ENCODE data around the gene CACNA1D. TPM values are rescaled to one million over a fixed set of nuclear protein-coding genes. Genes with fewer than 3 reads are reported as not detected.

Gene CACNA1D
- total and polyA plus RNA-seq, 9 of the 15 experiments (the other 6 are each of a cell fraction or from before 2014, with no cell fraction given): 0.29 TPM; not detected in 8

GRCh38 chr3:53830944-53831343 is 336.5 kb downstream of the CACNA1D start:
- WGBS (ENCODE audit: insufficient coverage, low coverage, missing lambda C conversion rate): 6% methylated on average over 3 of the region's 6 CpGs
- ATAC-seq: no peak
- H3K9me1 ChIP-seq (ENCODE audit: control insufficient read depth, insufficient read depth, low read length): no peaks in the 10 kb centered on the region
- no peak overlapping the region for H2AFZ ChIP-seq (ENCODE audit: low read depth, low read length)
- intact Hi-C loops (cut with micrococcal nuclease) (no loop called here), in situ Hi-C loops (cut with MboI) (no loop called here)
- H3K4me3 ChIP-seq: no peak overlapping the region
- H3K9me3 ChIP-seq (replicated peaks; ENCODE audit: control insufficient read depth, insufficient read depth, low read depth, low read length): no peaks in the 10 kb centered on the region
- CTCF ChIA-PET (ENCODE audit: low intra/inter-chr PET ratio): no interaction called here
- TF ChIP-seq SRSF7 (optimal IDR thresholded peaks at IDR 0.05; ENCODE audit: low read depth, low read length) (no peak), PATZ1 (CRISPR knock-in tag; IDR thresholded peaks at IDR 0.05; ENCODE audit: borderline replicate concordance) (no peak)
- H3K27me3 ChIP-seq (ENCODE audit: control insufficient read depth in 2 of 2, insufficient read depth in 2 of 2, low read length in 2 of 2): no peaks in the 10 kb centered on the region
- H3K9ac ChIP-seq (ENCODE audit: insufficient read depth in 1 of 2, low read depth in 2 of 2, low read length in 2 of 2): no peak overlapping the region
- no peak overlapping the region for H3K4me2 ChIP-seq (ENCODE audit: insufficient read depth, low read length)
- DNase-seq (ENCODE audit: extremely low read depth in 1 of 4, low spot score in 3 of 4): no peak
- BruUV-seq (replicated peaks): no TSS peak
- H3K36me3 ChIP-seq (ENCODE audit: control insufficient read depth, insufficient read depth, low read length): no peaks in the 10 kb centered on the region
- H3K27ac ChIP-seq (ENCODE audit: extremely low read depth, low read depth, low read length): no peak overlapping the region
- no peak for FAIRE-seq
- H4K20me1 ChIP-seq (replicated peaks; ENCODE audit: control insufficient read depth, insufficient read depth, low read length): no peaks in the 10 kb centered on the region
- H3K79me2 ChIP-seq (ENCODE audit: control insufficient read depth, insufficient read depth, low read length): no peaks in the 10 kb centered on the region
- POLR2A ChIA-PET: no interaction called here
- H3K4me1 ChIP-seq (replicated peaks in 1 of 2; ENCODE audit: control insufficient read depth in 2 of 2, insufficient read depth in 2 of 2, low read length in 2 of 2): no peaks in the 10 kb centered on the region

- Histone ChIP-seq H3K4me1 (replicated peaks in 1 of 2; ENCODE audit: control insufficient read depth in 2 of 2, insufficient read depth in 2 of 2, low read length in 2 of 2) (no peaks in the 10 kb centered on the region), H3K4me3 (no peak overlapping the region), H2AFZ (ENCODE audit: low read depth, low read length) (no peak overlapping the region), H3K4me2 (ENCODE audit: insufficient read depth, low read length) (no peak overlapping the region), H3K36me3 (ENCODE audit: control insufficient read depth, insufficient read depth, low read length) (no peaks in the 10 kb centered on the region), H3K9ac (ENCODE audit: insufficient read depth in 1 of 2, low read depth in 2 of 2, low read length in 2 of 2) (no peak overlapping the region), H3K27ac (ENCODE audit: extremely low read depth, low read depth, low read length) (no peak overlapping the region), H3K27me3 (ENCODE audit: control insufficient read depth in 2 of 2, insufficient read depth in 2 of 2, low read length in 2 of 2) (no peaks in the 10 kb centered on the region; a peak in 1 of 5 replicates), H4K20me1 (replicated peaks; ENCODE audit: control insufficient read depth, insufficient read depth, low read length) (no peaks in the 10 kb centered on the region), H3K9me1 (ENCODE audit: control insufficient read depth, insufficient read depth, low read length) (no peaks in the 10 kb centered on the region), H3K79me2 (ENCODE audit: control insufficient read depth, insufficient read depth, low read length) (no peaks in the 10 kb centered on the region), H3K9me3 (replicated peaks; ENCODE audit: control insufficient read depth, insufficient read depth, low read depth, low read length) (no peaks in the 10 kb centered on the region)
- 32% methylated on average over 9 of the region's 9 CpGs for WGBS (ENCODE audit: insufficient coverage, low coverage, missing lambda C conversion rate)
- POLR2A ChIA-PET: no interaction called here
- peak in 2 of 4 experiments; percentile 19 to 21 for DNase-seq (ENCODE audit: extremely low read depth in 1 of 4, low spot score in 3 of 4)
- TF ChIP-seq CTCF (IDR thresholded peaks at IDR 0.05 in 2 of 3, conservative IDR thresholded peaks at IDR 0.05 in 1 of 3; ENCODE audit: insufficient read depth in 2 of 3, low read depth in 1 of 3, low read length in 3 of 3) (peak; percentile 10 to 34 (median 34); a peak in 2 of 6 replicates), MBD1 (CRISPR knock-in tag; IDR thresholded peaks at IDR 0.05) (no peak)
- intact Hi-C loops (cut with micrococcal nuclease): no loop called here
- no peak for FAIRE-seq
- CTCF ChIA-PET (ENCODE audit: low intra/inter-chr PET ratio): no interaction called here
- BruUV-seq (replicated peaks): no TSS peak
- ATAC-seq: peak; percentile 48; the same call in 2 of the 3 replicates
- in situ Hi-C loops (cut with MboI): no loop called here
These were observed 338.7 kb downstream of the CACNA1D start for GRCh38 chr3:53833053-53833645.

All from K562 (cell line).